Fibroblast of mammary gland (primary cell): Measurements from ENCODE around the gene TPBG.

Source experiments
- DNase-seq: peaks from one replicate; pipeline ENCODE4 v3.0.0-alpha.2; 2010; ENCODE audit warnings: low read depth
- H3K4me3 ChIP-seq: 2 replicates; pipeline ENCODE4 v1.5.1; 2011; ENCODE audit warnings: low read depth, mild to moderate bottlenecking, low read length, moderate library complexity; ENCODE audit not compliant: control insufficient read depth
- TF ChIP-seq, protein P1 (sequence below): conservative IDR thresholded peaks from 2 replicates; pipeline ENCODE4 v1.5.1; 2011; ENCODE audit warnings: low read depth, low read length, inconsistent platforms; ENCODE audit not compliant: control insufficient read depth, insufficient read depth

The TPBG gene, protein sequence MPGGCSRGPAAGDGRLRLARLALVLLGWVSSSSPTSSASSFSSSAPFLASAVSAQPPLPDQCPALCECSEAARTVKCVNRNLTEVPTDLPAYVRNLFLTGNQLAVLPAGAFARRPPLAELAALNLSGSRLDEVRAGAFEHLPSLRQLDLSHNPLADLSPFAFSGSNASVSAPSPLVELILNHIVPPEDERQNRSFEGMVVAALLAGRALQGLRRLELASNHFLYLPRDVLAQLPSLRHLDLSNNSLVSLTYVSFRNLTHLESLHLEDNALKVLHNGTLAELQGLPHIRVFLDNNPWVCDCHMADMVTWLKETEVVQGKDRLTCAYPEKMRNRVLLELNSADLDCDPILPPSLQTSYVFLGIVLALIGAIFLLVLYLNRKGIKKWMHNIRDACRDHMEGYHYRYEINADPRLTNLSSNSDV

DNA sequence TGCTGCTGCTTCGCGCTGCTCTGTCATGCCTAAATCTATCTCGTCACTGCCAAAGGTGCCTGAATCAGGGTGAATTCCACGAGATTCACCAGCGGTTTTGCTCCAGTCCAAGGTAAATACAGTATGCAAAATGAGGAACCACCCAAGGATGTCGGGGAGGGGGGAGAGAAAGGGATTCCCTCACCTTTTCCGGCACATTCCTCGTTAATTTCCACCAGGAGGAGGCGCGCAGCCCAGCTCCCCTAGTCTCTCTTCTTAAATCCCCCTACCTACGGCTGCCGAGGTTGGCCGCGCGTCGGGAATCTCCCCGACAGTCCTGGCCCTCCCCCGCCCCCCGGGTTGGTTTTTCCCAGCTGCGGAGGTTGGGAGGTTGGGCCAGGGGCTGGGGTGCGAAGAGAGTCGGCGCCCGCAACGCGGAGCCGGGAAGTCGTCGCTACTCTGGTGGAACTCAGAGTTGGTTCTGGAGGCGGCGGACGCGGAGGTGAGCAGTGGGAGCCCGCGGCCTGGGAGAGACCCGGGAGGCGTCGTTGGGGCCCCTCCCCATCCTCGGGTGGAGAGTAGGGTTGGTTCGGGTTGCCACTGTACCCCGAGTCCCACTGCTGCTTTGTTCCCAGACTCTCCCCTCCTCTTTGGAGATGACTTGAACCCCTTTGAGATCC is at the start of gene TPBG:
TPBG (plus strand) TSS at position 390 of the 659 bp plus-strand sequence. CDS start 1,145 bp downstream, outside the sequence.
- peak within 1 kb of the TSS; percentile 79 for H3K4me3 ChIP-seq
- DNase-seq = peak; percentile 93
- TF ChIP-seq, protein P1, sequence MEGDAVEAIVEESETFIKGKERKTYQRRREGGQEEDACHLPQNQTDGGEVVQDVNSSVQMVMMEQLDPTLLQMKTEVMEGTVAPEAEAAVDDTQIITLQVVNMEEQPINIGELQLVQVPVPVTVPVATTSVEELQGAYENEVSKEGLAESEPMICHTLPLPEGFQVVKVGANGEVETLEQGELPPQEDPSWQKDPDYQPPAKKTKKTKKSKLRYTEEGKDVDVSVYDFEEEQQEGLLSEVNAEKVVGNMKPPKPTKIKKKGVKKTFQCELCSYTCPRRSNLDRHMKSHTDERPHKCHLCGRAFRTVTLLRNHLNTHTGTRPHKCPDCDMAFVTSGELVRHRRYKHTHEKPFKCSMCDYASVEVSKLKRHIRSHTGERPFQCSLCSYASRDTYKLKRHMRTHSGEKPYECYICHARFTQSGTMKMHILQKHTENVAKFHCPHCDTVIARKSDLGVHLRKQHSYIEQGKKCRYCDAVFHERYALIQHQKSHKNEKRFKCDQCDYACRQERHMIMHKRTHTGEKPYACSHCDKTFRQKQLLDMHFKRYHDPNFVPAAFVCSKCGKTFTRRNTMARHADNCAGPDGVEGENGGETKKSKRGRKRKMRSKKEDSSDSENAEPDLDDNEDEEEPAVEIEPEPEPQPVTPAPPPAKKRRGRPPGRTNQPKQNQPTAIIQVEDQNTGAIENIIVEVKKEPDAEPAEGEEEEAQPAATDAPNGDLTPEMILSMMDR = peak; percentile 35

GRCh38 chr6:82322386-82322785 is 41.2 kb upstream of the TPBG start:
- TF ChIP-seq, protein P1 = no peak
- H3K4me3 ChIP-seq = no peak overlapping the region
- DNase-seq = no peak

- no peak overlapping the region for H3K4me3 ChIP-seq
- no peak for DNase-seq
- TF ChIP-seq, protein P1 = no peak
Measured at GRCh38 chr6:82329766-82330165, 33.9 kb upstream of the TPBG start.

GRCh38 chr6:82330171-82330804 is 33.3 kb upstream of the TPBG start:
- no peak for DNase-seq

DNA sequence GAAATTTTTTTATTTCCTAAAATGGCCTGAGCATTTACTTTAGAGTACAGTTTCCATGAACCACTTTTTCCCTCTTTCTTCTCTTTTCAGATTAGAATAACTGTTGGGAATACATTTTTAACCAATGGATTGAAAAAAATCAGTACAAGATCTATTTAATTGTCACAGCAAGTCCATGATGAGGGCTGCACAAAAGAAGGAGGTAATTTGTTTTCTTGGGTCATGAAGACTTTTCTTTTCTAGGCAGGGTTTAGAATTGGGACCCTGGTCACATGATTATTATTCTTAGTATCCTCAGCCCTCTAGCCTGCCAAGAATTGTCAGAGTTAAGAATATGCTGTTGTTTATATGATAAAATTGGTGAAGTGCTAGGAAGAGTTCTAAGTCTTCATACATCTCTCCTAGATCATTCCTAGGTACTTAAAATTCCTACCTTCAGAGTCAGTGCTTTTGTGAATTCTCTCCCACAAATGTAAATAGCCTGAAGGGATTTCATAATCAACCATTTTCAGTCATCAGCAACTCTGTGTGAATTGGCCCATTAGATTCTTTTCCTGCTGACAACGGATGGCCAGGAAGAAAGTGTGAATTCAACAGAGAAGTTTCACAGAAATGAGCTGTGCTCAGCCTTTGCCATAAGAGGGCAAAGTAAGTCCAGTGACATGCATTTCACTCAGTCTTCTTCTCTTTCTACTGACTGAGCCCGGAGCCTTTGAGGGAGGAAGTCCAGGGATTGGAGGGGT is 32.4 kb upstream of the TPBG start:
- H3K4me3 ChIP-seq = no peak overlapping the region
- DNase-seq = peak; percentile 66
- TF ChIP-seq, protein P1 = peak; percentile 52

More at GRCh38 chr6:82330171-82330804, 33.3 kb upstream of the TPBG start:
- TF ChIP-seq, protein P1 = no peak
- H3K4me3 ChIP-seq = no peak overlapping the region

DNA sequence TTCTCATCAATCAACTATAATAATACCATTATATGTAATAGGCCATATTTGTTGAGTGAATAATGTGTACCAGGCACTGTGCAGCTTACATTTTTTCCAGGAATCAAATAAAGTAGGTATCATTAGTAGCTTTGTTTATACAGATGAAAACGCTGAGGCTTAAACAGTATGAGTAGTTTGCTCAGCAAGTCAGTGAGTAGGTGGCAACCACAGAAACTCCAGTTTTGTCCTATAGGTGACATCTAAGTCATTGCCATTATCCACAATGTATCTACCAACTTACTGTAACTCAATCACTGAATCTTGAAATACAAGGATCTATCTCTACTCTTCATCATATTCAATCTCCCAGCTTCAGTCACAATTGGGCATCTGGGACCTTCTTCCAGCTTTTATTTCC is 29.8 kb upstream of the TPBG start:
- DNase-seq = no peak
- H3K4me3 ChIP-seq = no peak overlapping the region
- TF ChIP-seq, protein P1 = no peak
